NOMO-1 (cell line): ENCODE data around the gene EDN2.

Experiments used
- DNase-seq, 2 experiments: peaks; one replicate each; lab custom pipeline; 2025; ENCODE audit not compliant: unreplicated experiment in 2 of 2; lab: John Stamatoyannopoulos, UW

The EDN2 gene

DNA sequence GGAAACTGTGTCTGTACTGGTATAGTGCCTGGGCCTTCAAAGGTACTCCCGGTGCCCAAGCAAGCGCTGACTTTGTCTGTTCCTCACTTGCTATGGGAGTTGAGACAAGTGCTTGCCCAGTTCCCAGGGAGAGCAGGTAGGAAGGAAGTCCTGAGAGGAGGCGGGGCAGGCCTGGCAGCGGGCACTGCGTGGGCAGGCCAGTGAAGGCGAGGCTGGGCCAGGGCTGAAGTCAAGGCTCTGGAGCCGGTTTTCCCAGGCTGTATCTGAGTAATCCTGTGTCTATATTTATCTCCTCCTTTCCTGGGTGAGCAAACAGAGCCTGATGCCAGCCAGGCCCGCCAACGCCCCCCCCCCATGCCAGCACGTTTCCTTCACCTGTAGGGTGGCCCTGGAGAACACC is 15.9 kb upstream of the EDN2 start:
- no peak for DNase-seq

DNA sequence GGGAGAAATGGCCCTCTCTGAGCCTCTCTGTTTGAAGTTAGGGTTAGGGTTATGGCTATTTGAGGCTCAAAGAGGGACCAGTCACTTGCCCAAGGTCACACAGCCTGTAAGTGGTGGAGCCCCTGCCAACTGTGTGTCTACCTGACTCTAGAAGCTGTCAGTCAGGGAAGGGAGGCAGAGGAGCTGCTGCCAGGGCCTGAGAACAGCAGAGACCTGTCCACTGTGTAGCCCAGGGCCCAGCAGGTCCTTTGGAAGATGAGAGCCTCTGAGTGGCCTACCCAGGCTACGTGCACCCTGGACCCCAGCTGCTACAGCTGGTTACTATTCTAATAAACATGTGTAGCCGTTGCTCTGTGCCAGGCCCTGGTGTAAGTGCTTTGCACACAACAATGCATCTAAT is 15.1 kb upstream of the EDN2 start:
- no peak for DNase-seq

DNA sequence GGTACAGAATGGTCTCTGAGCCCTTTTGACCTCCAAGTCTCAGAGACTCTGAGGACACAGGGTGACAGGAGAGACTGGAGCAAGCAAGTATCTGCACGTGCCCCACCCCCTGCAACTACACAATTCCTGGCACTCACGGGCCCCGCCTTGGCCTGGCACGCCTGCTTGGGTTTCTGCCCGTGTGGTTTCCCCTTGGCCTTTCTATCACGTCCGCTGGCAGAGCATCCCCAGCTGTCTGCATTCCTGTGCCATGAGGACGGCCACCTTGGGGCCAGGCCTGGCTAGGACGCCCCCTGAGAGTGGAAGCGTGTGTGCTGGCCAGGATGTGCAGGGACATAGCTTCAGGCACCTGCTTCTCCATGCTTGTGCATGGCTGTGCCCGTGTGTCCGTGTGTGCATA is 14.3 kb upstream of the EDN2 start:
- no peak for DNase-seq

DNA sequence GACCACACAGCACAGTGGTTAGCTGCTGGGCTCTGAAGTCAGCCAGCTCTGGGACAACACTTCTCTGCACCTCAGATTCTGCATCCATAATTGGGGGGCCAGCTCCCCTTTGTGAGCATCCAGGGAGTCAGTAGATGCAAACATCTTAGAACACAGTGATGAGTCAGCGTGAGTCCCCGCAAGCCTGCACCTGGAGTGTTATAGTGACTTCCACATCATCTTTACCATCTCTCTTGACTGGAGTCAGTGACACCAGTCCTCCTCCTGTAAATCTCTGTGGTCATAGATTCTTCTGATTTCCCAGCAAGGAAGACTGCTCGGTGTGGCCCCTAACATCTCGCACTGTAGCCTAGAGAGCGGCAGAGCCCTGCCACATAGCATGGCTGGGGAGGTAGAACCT is 13.9 kb upstream of the EDN2 start:
- DNase-seq = no peak

DNA sequence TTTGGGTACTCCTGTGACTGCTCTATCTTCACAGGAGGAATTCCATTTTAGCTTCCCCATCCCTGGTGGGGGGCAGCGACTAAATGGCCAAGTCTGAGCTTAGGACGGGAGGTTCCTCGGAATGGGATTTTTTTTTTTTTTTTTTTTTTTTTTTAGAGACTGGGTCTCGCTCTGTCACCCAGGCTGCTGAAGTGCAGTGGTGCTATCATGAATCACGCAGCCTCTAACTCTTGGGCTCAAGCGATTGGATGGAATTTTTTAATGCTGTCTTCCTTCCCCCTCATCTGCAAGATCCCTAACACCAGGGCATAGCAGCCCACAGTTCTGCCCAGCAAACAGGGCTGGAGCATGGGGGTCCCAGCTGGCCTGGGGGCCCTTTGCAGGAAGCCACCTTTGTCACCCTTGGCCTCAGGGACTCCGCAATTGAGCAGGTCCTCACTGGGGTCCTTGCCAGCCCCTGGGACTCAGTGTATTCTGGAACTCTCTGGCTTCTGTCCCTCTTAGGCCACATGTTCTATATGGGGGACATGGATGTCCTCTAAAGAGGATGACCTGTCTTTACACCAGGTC is 13.1 kb upstream of the EDN2 start:
- DNase-seq = no peak

DNA sequence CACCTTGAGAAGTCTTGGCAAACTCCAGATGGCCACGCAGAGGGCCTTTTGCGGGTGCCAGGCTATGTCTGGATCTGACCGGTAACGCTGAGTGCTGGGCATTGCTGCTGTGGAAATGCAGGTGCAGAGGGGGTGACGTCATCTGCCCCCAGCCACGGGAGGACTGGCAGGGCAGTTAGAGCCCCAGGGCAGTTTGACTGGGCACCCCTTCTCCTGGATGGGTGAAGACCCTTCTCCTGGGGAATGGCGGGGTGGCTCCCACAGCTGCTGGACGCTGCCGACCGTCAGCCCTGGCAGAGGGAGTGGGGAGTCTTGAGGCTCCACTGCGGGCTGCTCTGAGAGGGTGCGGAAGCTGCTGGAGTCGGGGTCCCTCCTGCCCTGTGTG is 12.6 kb upstream of the EDN2 start:
- DNase-seq = no peak

DNA sequence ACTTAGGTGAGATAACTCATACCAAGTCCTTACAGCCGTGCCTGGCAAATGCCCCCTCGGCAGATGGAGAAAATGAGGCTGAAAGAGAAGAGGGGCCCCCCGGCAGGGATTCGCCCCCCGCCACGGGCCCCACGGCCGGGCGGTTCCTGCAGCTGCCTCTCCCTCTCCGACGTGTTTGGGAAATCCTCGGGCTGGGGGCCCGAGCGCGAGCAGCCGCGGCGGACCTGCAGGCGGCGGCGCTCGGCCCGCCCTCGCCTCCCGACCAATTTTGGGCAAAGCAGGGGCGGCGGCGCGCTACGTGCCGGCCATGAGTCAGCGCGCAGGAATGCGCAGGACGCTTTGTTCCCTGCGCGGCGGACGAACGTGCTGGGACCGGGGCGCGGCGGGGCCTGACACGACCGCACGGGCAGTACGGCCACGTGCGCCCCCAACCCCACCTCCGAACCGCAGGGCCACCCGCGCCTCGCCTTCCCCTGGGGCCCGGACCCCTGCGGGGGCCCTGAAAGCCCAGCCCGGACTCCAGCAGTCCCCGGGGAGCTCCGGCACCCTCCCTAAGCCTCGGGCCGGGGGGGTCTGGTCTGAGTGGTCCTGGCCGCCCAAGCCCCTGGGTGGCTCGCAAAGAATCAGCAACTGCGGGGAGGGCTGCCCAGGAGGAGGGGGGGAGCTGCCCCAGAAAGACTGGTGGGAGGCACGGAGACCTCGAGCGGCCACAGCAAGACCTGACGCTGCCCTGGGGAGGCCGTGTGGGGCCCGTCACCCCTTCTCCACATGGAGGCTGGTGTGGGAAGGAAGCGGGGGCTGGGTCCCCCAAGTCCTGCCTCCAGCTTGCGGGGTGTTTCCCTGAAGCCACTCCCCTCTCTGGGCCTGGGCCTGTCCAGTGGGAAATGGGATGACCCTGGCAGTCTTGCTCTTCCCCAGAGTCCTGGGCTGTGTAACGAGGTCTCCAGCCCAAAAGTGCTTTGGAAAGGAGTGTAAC is 11.9 kb upstream of the EDN2 start:
- DNase-seq = peak; percentile 47 to 75

DNA sequence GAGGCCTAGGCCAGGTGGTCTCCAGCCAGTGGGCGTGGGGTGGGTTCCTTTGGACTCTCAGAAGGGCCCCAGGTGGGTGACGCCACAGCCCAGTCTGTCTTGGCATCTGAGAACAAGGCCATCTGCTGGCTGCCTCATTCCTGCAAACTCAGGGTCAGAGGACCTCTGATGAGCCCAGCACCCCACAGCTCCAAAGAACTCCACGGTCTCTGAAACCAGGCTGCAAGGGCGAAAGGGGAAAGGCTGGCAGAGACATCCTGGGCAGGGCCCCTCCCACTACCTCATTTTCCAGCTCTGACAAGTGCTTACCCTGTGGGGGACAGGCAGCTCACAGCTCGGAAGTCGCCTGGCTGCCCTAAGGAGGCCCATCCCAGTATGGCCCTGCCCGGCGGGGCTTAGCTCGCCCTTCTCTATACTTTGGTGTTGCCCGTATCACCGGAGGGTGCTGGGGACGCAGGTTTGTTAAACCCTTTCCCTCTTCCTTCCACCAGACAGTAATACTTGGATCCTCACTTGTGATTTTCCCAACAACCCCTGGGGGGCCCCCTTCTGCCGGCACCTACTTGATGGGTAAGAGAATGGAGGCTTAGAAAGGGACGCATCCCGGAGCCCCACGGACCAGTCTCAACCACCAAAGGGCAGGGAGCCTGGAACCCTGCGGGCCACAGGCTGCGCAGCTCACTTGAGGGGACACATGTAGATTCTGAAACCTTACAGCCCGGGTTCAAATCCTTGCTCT is 10.9 kb upstream of the EDN2 start:
- DNase-seq = peak; percentile 31 to 46

DNA sequence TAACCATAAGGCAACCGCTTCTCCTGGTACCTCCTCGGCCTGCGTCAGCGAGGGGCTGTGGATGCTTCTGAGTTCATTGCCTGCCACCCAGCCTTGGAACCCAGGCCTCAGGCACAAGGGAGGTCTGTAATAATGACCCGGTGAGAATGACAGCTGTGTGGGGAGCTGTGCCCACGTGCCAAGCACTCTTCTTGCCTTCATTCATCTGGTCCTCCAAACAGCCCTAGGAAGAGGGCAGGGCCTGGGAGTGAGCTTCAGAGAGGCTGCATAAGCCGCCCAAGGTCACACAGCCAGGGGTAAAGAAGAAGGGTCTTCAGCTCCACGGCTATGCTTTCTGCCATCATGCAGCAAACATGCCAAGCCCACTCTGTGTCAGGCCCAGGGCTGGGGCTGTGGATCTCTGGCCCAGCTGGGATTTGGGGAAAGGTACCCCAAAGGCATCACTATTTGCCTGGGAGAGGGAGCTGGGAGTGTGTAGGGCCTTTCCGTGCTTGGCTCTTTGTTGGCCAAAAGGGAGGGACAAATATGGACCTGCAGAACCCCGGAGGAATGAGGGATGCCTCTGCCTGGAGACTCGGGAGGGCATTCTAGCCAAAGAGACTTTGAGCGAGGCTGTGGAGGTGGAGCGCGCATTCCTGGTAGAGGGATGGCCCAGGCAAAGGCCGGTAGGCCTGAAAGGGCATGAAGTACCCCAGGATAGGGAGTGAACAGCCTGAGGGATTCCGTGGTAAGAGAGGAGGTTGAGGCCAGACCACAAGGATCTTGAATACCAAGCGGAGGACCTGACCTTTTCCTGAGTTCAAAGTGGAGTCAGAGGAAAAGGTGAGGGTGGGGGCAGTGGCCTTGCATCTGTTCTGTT is 10.1 kb upstream of the EDN2 start:
- DNase-seq = no peak

DNA sequence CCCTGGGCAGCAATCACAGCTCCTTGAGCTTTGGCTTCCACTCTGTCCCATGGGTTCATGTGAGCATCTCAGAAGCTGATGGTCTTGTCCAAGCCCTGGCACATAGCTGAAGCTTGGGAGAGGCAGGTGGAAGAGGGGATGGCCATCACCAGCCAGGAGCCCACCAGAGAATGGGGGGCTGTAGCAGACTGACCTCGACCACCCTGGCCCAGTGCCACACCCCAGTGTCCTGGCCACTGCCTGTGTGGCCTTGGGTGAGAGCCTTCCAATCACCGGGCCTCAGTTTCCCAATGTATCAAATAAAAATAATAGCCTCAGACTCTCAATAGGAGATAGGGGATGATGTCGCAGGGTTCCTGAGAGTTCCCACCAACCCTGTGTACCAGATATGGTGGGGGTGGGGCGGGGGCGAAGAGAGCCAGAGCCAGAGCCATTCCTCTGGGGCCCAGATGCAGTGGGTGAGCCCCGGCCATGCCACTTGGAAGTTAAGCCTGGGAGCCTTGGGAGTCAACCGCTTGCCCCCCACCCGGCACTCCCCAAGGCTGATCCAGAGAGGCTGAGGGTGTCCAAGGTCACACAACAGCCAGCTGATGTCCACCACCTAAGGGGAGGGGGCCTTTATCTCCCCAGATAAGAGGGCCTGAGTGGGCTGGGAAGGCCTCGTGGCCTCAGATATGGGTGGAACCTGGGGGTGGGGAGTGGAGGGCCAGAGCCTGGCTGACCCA is 9.3 kb upstream of the EDN2 start:
- no peak for DNase-seq

DNA sequence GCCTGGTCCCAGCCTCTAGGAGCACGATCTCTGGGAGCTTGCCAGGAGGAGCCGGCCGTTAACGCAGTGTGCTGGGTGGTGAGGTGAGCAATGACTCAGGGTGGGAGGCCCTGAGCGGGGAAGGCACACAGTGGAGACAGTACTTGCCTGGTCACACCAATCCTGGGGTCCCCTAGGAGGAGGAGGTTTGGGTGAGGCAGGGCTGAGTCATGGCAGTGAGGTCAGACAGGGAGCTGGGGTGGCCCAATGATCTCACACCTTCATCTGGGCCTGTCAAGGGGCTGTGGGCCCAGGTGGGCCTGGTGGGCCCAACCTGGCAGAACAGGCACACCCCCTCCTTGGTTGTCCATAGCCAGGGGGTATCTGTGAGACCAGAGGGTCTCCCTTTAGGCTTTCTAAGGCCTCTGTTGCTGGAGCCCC is 8.6 kb upstream of the EDN2 start:
- DNase-seq = no peak

DNA sequence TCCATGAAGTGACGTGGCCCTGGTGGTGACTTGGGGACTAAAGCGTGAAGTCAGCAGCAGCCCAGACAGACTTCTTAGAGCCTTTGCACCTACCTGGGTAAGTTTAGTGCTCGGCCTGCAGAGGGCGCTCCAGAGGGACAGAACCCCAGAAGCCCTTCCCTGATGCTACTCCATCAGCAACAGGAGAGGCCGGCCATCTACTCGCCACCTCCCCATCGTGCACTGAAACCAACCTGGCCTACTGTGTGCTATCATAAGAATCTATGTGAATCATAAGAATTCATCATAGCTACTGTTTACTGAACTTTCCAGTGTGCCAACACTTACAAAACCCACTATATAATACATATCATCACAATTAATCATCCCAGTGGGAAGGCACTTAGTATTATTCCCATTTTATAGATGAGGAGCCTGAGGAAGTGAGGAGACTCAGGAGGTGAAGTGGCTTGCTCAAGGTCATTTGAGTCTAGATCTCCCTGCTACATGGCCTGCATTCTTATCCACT is 7.9 kb upstream of the EDN2 start:
- DNase-seq = peak in 1 of 2 experiments; percentile 47

DNA sequence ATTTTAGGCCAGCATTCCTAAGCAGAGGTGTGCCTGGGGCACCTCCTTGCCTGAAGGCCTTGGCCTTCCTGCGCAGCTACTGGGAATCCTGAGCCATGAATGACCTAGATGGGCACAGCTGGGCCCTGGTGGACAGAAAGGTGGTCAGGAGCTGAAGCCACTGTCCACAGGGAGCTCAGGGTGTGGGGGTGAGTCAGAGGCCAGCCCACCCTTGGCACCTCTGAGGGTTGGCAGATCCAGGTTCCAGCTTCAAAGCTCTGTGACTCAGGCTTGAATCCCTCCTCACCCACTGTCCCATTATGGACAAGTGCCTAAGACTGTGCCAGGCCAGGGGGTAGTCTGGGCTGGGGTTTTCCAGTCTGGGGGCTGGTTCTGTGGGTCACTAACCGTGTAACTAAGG is 6.4 kb upstream of the EDN2 start:
- no peak for DNase-seq

DNA sequence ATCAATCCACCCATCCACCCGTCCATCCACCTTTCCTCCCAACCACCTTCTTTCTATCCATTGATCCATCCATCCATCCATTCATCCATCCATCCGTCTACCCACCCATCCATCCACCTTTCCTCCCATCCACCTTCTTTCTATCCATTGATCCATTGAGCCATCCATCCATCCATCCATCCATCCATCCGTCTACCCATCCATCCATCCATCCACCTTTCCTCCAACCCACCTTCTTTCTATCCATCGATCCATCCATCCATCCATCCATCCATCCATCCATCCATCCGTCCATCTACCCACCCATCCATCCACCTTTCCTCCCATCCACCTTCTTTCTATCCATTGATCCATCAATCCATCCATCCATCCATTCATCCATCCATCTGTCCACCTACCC is 5.1 kb upstream of the EDN2 start:
- DNase-seq = no peak

DNA sequence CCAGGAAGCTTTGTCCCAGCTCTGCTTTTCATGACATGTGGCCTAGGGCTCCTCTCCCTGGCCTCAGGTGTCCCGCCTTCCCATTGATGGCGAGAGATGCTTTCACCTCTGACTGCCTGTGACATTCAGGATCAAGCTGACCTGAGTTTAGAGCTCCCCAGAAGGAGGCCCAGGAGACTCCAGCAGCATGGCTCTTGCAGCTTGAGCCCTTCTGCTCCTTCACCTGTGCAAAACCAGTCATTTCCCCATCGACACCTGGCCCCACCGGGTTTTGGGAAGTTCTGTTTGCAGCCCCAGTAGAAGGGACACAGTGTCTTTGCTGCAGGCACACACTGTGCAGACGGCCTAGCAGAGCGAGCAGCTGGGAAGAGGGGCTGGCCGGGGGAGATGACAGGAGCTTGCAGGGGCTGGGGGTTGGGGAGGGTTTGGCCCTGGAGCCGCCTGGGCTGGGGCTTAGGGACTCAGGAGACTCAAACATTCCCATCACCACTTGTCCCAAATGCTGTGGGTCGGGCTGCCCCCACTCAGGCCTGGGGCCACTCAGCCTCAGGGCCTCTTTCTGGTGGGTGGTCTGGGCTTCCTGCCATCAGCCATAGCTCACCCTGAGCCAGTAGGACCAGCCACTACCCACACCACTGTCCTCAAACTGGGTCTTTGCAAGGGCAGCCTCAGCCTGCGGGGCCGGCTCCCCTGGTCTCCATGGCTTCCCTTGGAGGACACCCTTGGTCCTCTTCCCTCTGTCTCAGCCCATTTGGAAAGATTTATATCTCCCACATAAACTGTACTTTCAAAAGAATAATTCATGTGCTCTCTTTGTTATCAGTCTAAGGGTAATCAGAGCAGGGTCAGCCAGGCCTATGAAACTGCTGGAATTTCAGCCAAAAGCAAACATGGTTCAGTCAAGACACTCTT is 3.8 kb upstream of the EDN2 start:
- no peak for DNase-seq

DNA sequence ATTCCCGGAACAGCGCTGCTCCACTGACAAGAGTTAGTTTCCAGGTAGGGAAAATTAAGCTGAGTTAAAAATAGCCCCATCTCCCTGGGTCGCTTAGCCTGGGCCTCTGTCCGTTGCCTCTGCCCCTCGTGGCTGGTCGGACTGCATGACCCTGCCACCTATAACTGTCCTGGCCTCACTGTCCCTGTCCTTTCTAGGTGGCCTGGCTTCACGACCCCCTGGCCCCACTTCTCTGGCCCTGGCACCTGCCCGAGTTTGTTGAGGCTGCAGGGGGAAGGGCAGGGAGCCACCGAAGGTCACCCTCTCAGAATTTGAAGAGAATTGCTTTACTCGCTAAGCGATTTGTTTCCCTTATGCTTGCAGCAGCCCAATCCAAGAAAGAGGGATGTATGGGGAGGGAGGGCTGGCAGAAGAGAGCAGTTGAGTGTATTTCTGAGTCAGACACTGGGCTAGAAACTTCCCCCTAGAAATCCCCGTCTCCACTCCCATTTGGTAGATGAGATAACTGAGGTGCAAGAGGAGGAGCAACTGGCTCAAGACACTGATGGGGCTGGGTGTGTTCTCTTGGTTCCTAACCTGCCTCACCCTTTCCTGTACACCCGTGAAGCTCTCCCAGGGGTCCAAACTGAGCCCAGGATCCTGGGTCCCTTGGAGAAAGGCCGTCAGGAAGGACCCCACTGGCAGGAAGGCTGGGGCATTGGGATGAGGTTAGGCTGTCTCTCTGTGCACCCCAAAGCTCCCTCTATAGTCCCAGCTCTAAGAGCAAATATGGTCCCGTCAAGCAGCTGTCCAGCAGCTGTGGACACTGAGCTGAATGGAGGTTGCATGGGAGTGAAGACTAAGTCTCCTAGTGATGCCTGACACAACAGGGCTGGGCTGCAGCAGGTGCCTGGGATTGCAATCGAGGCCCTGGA is 2.9 kb upstream of the EDN2 start:
- peak; percentile 24 to 27 for DNase-seq

DNA sequence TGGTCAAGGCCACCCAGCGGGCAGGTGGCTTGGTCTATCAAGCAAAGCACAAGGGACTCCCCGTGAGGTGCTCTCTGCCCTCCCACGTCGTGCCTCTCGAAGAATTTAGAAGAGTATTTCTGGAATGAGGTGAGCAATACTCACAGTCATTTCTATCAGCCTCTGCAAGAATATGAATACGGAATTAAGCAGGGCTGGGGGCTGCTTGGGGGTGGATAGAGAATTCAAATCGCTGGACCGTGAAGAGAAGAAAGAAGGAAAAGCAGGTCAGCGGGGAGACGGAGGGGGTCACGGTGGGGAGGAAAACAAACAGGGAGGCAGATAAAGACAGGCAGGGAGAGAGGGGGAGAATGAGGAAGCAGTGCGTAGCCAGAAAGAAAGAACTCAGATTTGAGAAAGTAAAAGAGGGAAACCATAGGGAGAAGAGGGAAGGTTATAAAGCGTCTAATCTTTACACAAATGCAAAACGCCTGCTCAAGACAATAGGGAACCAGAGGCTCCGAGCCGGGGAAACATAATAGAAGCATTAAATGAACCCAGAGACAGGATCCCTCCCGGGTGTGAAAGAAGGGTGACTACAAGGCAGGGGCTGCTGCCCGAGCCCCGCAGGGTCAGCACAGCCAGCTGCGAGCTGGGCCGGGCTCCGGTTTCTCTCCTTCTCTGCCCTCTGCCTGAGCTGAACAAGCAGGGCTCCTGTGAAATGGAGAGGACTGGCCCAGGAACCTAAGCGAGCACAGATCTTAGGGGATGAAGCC is 2.1 kb upstream of the EDN2 start:
- peak in 1 of 2 experiments; percentile 38 for DNase-seq
